ENCODE measurements around the gene MRFAP1.
A peak's percentile ranks its signal among the peaks of the same experiment; 100 is the strongest.
"Not testable (repeated sequence)": the region's sequence is repeated elsewhere in the genome, so short reads cannot be mapped to it uniquely, and the experiment has no call there.

The MRFAP1 gene

DNA sequence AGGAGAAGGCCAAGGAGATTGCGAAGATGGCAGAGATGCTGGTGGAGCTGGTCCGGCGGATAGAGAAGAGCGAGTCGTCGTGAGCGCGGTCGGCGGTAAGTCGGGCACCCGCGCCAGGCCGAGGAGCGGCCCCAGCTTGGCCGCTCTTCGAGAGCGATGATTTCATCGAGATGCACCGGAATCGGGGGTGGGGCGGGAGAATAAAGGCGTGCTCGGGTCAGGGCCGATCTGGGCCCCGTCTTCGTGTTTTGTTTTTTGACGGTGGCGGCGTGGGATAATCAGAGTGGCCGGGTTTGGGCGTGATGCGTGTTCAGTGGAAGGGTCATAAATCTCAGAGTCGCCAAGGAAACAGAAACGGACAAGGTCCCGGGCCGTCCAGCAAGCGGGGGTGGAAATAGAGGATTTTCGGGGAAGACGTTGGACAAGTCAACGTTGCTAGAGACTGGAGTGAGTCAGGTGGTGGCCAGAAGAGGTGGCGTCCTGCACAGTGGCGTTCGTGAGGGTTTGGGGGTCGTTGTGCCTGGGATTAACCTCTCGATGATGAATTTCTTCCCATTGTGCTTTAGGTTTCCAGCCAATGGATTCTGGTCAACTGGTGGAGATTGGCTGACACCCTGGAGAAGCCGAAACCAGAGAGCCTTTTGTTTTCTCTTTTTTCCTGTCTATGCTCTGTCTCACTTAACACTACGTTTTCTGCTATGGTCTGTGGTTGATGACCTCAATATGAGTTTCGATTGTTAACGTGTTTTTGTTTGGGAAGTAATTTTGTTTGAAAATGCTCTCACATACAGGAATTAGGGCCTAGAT lies 882 bp downstream of the MRFAP1 start:
- peak; percentile 40 for DNase-seq

- DNase-seq: no peak
Observed at GRCh38 chr4:6641971-6642320, 1.5 kb downstream of the MRFAP1 start.

GRCh38 chr4:6643141-6643847 lies 2.8 kb downstream of the MRFAP1 start:
- DNase-seq: no peak

GRCh38 chr4:6644792-6645530 lies 4.5 kb downstream of the MRFAP1 start:
- DNase-seq: no peak

GRCh38 chr4:6647169-6647568 lies 6.7 kb downstream of the MRFAP1 start:
- DNase-seq: no peak

DNA sequence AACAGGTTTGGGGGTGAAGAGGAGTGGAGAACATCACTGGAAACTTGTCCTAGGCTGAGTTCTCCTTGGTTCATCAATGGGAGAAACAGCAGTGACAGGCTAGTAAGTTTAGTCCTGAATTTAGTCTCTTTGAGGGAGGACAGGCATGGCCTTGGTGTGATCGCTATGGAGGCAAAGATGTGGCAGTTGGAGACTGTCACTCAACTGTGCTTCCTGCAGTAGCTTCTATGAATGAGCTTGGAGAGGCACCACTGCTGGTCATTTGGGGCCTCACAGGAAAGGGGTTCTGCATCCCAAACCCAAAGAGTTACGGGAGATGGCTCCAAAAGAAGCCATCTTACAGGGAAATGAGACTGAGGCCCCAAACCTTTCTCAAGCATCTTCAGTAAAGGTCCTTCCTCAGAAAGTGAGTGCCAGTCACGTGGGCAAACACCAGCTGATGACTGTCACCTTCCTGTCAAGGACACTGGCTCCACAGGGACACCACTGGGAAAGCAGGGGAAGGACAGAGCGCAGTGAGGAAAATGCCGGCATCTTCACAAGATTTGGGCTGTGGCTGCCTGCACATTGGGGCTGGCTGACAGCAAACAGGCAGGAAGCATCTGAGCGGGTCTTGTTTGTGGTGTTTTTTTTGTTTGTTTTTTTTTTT lies 7.2 kb downstream of the MRFAP1 start:
- DNase-seq: no peak

GRCh38 chr4:6649216-6649615 lies 8.7 kb downstream of the MRFAP1 start:
- no peak for DNase-seq

DNA sequence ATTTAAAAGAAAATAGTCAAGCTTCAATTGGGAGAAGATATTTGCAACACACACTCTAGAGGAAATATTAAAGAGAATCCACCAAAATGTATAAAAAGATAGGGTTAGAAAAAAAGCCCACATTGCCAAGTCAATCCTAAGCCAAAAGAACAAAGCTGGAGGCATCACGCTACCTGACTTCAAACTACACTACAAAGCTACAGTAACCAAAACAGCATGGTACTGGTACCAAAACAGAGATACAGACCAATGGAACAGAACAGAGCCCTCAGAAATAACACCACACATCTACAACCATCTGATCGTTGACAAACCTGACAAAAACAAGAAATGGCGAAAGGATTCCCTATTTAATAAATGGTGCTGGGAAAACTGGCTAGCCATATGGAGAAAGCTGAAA lies 13.7 kb downstream of the MRFAP1 start:
- not testable (repeated sequence) for DNase-seq

DNA sequence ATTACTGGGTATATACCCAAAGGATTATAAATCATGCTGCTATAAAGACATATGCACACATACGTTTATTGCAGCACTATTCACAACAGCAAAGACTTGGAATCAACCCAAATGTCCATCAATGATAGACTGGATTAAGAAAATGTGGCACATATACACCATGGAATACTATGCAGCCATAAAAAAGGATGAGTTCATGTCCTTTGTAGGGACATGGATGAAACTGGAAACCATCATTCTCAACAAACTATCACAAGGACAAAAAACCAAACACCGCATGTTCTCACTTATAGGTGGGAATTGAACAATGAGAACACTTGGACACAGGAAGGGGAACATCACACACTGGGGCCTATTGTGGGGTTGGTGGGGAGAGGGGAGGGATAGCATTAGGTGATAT lies 14.8 kb downstream of the MRFAP1 start:
- DNase-seq: not testable (repeated sequence)

DNA sequence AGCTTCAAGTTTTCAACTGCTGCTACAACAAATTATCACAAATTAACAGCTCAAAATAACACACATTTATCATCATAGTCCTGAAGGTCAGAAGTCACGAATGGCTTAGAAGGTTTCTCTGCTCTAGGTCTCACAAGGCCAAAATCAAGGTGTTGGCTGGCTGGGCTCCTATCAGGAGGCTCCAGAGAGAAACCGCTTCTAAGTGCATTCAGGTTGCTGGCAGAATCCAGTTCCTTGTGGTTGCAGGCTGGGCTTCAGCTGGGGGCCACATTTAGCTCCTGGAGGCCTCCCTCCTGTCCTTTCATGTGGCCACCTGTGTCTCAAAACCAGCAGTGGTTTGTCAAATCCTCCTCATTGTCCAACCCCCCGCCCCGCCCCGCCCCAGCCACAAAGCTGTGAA lies 15.4 kb downstream of the MRFAP1 start:
- DNase-seq: peak; percentile 70

- no peak for DNase-seq
Observed at GRCh38 chr4:6657242-6658208, 17.0 kb downstream of the MRFAP1 start.

GRCh38 chr4:6658209-6658595 lies 17.7 kb downstream of the MRFAP1 start:
- DNase-seq: no peak

DNA sequence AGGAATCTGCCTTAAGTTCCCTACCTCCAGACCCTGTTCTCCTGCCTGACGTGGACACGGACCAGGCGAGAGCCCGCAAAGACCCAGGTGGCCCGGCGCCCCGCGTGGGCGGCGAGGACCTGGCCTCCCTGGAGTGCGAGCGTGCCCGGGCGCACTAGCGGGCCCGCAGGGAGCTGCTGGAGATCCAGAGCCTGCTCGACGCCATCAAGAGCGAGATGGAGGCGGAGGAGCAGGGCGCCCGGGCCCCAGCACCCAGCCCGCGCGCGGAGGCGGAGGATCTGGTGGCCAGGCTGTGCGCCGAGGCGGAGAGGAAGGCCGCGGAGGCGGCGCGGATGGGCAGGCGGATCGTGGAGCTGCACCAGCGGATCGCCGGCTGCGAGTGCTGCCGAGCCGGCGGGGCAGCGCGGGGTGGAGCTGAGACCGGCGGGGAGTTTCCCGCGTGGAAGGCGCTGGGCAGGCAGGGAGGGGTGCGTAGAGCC lies 18.2 kb downstream of the MRFAP1 start:
- no peak for DNase-seq

DNA sequence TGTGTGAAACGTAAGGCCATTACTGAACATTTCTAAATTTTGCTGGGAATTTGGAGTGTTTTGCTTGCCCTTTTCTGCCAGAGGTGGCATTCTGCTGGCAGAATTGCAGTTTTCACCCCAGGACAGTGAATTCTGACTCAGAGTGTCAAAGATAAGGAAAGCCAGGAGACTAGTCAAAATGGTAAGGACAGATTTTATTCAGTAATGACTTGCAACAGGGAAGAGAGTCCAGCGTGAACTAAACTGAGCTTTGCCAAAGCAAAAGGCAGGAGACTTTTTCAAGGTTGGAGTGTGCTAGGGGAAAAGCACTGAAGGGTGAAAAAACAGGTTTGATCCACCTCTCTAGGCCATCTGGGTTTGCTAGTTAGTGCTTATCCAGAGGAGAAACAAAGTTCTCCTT lies 19.4 kb downstream of the MRFAP1 start:
- DNase-seq: no peak

- no peak for DNase-seq
Observed at GRCh38 chr4:6660430-6660829, 19.9 kb downstream of the MRFAP1 start.

DNA sequence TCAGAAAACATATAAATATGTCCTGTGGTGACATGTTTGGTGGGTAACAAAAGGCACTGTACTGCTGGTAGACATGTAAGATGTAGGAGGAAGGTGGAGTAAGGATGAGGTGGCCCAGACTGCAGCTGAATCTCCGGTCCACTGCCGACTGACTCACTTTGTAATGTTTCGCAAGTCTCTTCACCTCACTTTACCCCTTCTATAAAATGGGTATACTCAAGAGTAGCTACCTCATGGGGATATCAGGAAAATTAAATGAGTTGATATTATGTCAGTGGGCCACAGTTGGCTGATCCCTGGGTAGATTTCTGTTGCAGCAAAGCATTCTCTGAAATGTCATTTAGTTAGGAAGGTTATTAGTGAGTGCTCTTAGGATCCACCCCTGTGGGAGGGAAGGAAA lies 22.1 kb downstream of the MRFAP1 start:
- no peak for DNase-seq

DNA sequence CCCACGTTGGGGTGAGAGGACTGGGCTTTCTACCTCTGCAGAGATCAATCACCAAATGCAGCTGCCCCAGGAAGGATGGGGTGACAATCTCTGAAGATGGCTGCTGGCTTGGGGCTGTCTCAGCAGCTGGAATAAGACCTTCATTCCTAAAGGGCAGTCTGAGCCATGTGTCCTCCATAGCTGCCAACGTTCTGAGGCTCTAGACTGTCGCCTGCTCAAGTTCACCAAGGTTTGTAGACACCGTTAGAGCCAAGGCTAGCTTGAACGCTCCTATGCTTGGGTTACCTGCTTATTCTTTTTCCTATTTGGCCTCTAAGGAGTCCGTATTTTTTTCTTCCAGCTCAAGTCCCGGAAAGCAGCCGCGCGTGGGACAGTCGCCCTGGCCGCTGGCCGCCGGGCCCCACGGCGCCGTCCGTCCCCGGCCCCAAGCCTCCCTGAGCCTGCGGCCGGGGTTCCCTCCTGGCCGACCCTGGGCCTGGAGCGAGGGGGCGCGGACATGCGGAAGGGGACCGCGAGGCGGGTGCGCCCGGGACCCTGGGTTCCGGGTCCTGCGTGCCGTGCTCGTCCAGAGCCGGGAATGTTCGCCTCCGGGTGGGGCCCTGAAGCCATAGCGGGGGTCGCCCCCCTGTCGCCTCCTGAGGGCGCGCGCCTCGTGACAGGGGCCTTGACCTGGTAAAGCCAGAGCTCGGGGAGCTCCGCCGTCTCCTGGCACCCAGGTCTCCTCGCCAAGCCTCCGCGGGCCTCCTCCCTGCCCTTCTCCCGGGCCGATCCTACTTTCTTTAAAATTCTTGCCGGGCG lies 23.3 kb downstream of the MRFAP1 start:
- DNase-seq: no peak

- DNase-seq: no peak
Observed at GRCh38 chr4:6665320-6665654, 24.8 kb downstream of the MRFAP1 start.

GRCh38 chr4:6668391-6668790 lies 27.9 kb downstream of the MRFAP1 start:
- no peak for DNase-seq

GRCh38 chr4:6671648-6672047 lies 31.2 kb downstream of the MRFAP1 start:
- no peak for DNase-seq

DNA sequence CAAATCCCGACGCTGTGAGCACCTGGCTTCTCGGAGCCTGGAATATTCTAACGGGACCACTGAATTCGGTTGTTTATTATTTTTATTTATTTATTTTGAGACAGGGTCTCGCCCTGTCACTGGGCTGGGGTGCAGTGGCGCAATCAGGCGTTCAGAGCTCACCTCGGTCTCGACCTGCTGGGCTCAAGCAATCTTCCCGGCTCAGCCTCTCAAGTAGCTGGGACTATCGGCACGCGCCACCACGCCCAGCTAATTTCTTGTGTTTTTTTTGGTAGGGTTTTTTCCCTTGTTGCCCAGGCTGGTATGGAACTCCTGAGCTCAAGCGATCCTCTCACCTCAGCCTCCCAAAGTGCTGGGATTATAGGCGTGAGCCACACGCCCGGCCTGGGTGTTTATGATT lies 31.6 kb downstream of the MRFAP1 start:
- DNase-seq: no peak
